ENCODE measurements around the gene CCS.
"Not testable (repeated sequence)": the region's sequence is repeated elsewhere in the genome, so short reads cannot be mapped to it uniquely, and the experiment has no call there.

The CCS gene

GRCh38 chr11:66593303-66593635 is 284 bp downstream of the CCS start:
- no peak for DNase-seq

DNA sequence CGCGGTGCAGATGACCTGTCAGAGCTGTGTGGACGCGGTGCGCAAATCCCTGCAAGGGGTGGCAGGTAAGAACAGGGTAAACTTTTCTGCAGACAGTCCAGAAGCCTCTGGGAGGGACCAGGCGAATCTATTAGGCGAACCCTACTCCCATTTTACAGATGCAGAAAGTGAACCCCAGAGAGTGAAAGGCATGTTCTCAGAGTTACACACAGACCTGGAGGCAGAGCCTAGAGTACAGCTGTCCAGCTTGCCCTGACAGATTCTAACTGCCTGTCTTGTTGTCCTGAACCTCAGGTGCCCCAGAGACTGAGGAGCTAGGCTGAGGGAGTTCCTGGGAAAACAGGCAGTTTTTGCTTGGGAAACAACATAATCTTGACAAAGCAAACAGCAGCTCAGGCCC is 665 bp downstream of the CCS start:
- no peak for DNase-seq

DNA sequence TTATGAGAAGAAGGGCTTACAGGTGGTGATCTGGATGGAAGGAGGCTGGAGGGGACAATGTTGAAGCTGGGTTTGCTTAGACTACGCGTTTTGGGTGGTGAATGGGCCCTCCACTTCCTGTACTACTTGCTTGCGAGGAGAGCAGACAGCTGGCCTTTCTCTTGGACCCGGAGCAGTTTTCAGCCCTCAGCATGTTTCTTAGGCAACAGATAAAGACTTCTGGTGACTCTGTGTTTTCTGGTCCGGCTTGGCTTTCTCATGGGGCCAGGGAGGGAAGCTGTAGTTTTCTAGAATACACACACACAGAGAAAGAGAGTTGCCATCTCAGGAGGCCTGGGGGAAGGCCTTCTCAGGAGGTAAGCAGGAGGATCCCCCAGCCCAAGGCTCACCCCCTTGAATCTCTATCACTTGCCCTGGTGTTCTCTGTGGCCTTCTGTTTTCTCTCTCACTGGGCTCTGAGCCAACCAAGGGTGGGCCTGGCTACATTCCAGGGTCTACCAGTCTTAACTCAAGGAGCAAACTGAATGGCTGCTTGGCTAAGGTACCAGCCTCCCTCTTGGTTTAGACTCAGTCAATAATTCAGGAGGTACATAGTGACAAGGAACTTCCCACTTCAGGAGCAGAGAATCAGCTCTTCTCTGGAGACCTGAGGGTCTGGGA is 2.4 kb downstream of the CCS start:
- DNase-seq = no peak

DNA sequence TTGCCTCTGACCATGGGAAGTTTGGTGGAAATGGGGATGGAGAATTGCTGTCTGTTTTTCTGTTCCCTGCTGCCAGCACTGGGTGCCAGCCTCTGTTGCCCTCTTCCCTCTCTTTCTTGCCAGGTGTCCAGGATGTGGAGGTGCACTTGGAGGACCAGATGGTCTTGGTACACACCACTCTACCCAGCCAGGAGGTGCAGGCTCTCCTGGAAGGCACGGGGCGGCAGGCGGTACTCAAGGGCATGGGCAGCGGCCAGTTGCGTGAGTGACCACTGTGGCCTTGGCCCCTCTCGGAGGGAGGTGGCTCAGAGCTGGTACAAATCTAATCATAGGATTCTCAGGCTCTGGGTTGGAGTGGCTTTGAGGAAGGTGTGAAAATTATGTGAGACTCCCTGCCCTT is 6.0 kb downstream of the CCS start:
- DNase-seq = no peak

DNA sequence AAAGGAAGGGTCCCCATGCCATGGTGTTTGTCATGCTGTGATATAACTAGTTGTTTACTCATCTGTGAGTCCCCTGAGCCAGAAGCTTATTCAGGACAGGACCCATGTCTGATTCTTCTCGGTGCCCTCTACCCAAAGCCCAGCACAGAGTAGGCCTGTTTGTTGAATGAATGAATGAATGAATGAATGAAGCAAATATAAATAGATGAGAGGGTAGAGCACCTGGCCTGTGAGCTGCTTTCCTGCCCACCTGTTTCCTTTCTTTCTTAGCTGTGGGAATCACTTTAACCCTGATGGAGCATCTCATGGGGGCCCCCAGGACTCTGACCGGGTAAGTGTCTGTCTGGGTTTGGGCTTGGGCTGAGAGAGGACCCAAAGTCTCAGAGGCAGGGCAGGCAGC is 7.2 kb downstream of the CCS start:
- DNase-seq = no peak

GRCh38 chr11:66600631-66601233 is 7.7 kb downstream of the CCS start:
- DNase-seq = peak; percentile 32

DNA sequence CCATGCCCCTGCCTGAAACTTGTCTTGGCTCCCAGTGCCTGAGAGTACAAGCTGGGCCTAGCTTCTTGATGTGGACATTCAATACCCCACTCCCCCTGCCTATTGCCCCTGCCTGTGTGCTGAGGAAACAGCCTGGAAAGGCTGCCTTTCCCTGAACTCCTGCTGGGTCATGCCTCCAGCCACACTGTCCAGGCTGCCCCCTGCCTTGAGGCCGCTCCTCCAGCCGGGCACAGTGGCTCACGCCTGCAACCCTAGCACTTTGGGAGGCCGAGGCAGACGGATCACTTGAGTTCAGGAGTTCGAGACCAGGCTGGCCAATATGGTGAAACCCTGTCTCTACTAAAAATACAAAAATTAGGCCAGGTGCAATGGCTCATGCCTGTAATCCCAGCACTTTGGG is 10.1 kb downstream of the CCS start:
- no peak for DNase-seq

DNA sequence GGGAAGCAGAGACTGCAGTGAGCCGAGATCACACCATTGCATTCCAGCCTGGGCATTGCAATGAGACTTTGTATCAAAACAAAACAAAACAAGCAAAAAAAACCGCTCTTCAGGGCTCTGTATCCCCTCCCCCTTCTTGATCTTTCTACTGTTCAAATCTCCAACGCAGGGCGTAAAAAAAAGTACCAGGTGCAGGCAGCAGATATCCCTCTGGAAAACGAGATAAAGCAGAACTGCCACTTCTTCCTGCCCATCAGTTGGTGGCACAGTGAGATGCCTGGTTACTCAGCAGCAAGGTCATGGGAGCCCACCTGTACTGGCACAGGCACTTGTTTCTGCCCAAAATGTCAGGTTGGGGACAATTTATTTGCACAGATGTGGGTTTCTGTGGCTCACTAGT is 11.2 kb downstream of the CCS start:
- no peak for DNase-seq

- not testable (repeated sequence) for DNase-seq
Observed at GRCh38 chr11:66606608-66607007, 13.6 kb downstream of the CCS start.

DNA sequence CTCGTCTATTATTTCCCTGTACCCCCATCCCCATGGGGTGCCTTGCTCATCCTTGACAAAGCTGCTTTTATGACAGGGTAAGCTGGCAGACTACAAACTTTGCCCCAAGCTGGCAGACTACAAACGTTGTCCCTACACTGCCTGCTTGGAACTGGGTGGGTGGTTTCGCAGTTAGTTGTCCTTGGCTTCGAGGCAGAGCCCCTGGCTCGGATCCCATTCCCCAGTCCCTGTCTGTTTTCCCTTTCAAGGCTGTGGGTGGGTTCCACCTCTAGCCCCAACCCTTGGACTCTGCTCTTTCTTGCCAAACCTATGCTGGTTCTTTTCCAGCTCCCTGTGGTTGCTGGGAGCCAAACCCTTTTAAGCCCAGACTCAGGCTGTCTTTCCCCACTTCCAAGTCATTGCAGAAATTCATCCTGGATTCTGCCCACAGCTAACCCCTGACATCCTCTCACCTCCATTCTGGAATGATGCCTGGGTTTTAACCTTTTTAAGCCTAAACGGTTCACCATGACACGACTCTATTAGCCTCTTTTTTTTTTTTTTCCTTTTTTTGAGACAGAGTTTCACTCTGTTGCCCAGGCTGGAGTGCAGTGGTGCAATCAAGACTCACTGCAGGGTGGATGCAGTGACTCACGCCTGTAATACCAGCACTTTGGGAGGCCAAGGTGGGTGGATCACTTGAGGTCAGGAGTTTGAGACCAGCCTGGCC is 14.3 kb downstream of the CCS start:
- peak; percentile 37 for DNase-seq

DNA sequence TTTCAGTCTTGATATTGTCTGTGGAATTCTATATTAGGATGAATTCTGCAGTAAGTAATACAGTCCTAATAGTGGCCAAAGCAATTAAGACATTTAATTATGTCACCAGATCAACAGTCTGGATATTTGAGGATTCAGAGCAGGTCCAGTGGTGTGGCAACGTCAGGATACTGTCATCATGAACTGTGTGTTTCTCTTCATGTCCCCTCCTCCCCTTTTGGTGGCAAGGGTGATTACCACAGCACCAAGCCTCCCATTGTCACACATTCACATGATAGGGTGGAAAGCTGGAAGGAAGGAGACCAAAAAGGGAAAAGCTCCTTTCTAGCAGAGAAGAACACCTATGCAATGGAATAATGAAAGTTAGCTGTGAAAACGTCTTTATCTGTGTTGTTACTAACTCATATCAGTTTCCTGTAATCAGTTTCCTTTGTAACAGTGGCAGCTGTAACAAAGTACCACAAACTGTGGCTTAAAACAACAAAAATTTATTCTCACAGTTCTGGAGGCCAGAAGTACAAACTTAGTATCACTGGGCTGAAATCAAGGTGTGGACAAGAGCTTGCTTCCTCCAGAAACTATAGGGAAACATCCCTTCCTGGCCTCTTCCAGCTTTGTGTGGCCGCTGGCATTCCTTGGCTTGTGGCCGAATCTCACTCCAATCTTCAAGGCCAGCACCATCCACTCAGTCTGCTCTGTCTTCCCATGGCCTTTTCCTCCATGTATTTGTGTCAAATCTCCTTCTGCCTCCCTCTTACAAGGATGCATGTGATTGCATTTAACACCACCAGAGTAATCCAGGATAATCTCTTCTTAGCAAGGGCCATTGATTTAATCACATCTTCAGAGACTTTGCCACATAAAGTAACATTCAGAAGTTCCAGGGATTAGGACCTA is 17.0 kb downstream of the CCS start:
- no peak for DNase-seq

DNA sequence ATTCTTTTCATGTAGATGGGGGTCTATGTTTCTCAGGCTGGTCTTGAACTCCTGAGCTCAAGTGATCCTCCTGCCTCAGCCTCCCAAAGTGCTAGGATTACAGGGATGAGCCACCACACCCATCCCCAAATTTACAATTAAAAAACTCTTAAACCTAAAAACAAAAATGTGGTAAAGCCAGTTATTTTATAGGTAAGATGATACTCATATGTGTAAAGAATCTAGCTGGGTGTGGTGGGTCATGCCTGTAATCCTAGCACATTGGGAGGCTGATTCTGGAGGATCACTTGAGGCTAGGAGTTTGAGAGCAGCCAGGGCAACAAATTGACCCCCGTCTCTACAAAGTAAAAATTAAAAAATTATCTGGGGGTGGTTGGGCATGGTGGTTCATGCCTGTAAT is 19.5 kb downstream of the CCS start:
- DNase-seq = no peak

DNA sequence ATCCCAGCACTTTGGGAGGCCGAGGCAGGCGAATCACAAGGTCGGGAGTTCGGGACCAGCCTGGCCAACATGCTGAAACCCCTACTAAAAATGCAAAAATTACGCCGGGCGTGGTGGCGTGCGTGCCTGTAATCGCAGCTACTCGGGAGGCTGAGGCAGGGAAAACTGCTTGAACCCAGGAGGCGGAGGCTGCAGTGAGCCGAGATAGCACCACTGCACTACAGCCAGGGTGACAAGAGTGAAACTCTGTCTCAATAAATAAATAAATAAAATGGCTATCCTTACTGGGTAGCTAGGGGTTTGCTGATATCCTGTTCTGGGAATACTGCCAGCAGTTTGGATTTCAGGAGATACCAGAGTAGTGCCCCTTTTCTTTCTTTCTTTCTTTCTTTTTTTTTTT is 21.1 kb downstream of the CCS start:
- DNase-seq = no peak

GRCh38 chr11:66616379-66617154 is 23.6 kb downstream of the CCS start, which contains the start of gene RBM14:
TSS of gene RBM14 (plus strand) at chr11:66616630. CDS start at chr11:66616721, 91 bp downstream.
- peak; percentile 100 for DNase-seq

GRCh38 chr11:66617155-66617834 is 24.3 kb downstream of the CCS start:
- DNase-seq = peak; percentile 68

DNA sequence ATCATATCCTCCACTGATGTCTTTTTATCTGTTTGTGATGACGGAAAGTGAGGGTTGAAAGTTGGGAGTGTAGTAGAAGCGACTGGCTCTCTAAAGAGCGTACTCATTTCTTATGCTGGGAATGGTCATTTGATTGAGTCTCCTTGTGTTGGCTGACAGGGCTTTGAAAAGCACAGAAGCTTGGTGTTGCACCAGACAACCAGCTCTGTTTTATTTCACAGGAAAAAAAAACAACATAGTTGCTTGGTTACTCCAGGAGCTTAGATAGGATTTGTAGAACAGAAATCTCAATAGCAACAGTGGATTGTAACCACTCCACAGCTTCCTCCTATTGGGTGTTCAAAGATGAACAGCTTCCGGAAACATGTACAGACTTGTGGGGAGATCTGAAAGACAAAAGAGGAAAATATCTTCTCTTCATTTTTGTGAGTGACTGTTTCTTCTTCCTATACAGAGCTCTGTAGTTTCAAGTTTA is 26.1 kb downstream of the CCS start:
- DNase-seq = peak; percentile 37

DNA sequence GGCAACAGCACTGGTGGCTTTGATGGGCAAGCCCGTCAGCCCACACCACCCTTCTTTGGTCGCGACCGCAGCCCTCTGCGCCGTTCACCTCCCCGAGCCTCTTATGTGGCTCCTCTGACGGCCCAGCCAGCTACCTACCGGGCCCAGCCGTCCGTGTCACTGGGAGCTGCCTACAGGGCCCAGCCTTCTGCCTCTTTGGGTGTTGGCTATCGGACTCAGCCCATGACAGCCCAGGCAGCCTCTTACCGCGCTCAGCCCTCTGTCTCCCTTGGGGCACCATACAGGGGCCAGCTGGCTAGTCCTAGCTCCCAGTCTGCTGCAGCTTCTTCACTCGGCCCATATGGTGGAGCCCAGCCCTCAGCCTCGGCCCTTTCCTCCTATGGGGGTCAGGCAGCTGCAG is 31.5 kb downstream of the CCS start:
- no peak for DNase-seq

DNA sequence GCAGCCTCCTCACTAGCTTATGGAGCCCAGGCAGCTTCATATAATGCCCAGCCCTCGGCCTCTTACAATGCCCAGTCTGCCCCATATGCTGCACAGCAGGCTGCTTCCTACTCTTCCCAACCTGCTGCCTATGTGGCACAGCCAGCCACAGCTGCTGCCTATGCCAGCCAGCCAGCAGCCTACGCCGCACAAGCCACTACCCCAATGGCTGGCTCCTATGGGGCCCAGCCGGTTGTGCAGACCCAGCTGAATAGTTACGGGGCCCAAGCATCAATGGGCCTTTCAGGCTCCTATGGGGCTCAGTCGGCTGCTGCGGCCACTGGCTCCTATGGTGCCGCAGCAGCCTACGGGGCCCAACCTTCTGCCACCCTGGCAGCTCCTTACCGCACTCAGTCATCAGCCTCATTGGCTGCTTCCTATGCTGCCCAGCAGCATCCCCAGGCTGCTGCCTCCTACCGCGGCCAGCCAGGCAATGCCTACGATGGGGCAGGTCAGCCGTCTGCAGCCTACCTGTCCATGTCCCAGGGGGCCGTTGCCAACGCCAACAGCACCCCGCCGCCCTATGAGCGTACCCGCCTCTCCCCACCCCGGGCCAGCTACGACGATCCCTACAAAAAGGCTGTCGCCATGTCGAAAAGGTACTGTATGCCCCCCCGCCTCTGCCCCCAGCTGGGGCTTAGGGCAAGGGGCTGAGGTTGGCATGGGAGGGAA is 32.2 kb downstream of the CCS start:
- no peak for DNase-seq

DNA sequence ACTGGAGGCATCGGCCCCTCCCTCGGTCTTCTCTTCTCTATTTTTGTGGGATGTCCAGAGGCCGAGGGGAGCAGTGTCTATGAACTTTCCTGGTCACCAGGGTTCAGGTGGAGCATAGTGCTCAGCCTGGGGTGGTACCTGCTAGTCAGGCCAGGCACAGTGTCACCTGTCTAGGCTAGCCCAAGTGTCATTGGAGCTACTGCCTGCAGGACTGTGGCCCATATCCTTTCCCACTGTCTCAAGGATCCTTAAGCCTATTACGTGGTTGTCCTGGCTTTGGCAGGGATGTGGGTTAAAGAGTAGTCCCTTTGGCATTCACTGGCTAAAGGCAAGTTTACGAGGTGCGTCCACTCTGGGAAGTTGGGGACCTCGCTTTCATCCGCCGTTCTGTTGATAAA is 32.8 kb downstream of the CCS start:
- no peak for DNase-seq

GRCh38 chr11:66626382-66626781 is 33.4 kb downstream of the CCS start:
- no peak for DNase-seq

DNA sequence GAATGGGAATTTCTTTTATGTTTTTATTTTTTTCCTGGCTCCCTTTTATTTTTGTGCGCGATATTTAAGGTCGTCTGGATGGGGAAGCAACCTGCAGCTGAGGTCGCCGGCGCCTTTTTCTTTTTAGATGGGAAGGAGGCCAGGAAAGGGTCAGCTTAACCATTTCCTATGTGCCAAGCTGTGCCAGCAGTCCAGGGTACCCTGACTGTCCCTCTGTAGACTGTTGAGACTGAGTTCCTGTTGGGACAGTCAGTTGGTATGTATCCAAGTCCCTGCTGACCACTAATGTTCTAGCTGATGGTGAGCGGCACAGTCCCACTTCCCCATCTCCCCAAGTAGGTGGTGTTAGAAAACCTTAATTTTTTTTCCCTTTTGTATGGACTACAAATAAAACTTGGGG is 33.9 kb downstream of the CCS start:
- no peak for DNase-seq
